SK-N-SH treated with all-trans-retinoic acid at 6 μM for 48 hours (cell line): ENCODE data around the gene ZNF460.

ENCODE experiments used
- ATAC-seq: fragments of 200-7000 bp; cut with Tn5 transposase; 3 replicates; pipeline ENCODE4 v1.9.1; 2020; ENCODE audit warnings: mild to moderate bottlenecking, moderate library complexity
- ARNTL ChIP-seq: fragments of 450-650 bp; formaldehyde crosslinking; IDR thresholded peaks from 2 replicates; pipeline ENCODE4 v1.5.0; 2020; ENCODE audit warnings: low read depth, mild to moderate bottlenecking, moderate library complexity, borderline replicate concordance
- BACH2 ChIP-seq: fragments of 250-450 bp; sonication (Bioruptor Pico); IDR thresholded peaks from 2 replicates; pipeline ENCODE4 v1.9.0; 2021; ENCODE audit warnings: mild to moderate bottlenecking, borderline replicate concordance
- CREB5 ChIP-seq: fragments of 250-450 bp; sonication (Bioruptor Pico); IDR thresholded peaks from 2 replicates; pipeline ENCODE4 v1.5.1; 2020; ENCODE audit warnings: low read depth, mild to moderate bottlenecking, moderate library complexity
- CSDC2 ChIP-seq: fragments of 250-450 bp; sonication (Bioruptor Pico); IDR thresholded peaks from 2 replicates; pipeline ENCODE4 v1.5.0; 2020; ENCODE audit warnings: mild to moderate bottlenecking, moderate library complexity
- CSRNP3 ChIP-seq: fragments of 250-450 bp; sonication (Bioruptor Pico); IDR thresholded peaks from 2 replicates; pipeline ENCODE4 v1.5.1; 2021; ENCODE audit warnings: mild to moderate bottlenecking, moderate library complexity
- ESRRG ChIP-seq: fragments of 250-450 bp; sonication (Bioruptor Pico); IDR thresholded peaks from 2 replicates; pipeline ENCODE4 v1.6.1; 2021; ENCODE audit warnings: mild to moderate bottlenecking
- GLIS3 ChIP-seq: fragments of 250-450 bp; sonication (Bioruptor Pico); IDR thresholded peaks from 2 replicates; pipeline ENCODE4 v1.5.0; 2020; ENCODE audit warnings: mild to moderate bottlenecking, moderate library complexity
- ISL1 ChIP-seq: fragments of 250-450 bp; sonication (Bioruptor Pico); IDR thresholded peaks from 2 replicates; pipeline ENCODE4 v2.1.2; 2022; ENCODE audit warnings: mild to moderate bottlenecking, moderate library complexity
- OSR1 ChIP-seq: fragments of 250-450 bp; sonication (Bioruptor Pico); IDR thresholded peaks from 2 replicates; pipeline ENCODE4 v1.8.0; 2022; ENCODE audit warnings: moderate library complexity, mild to moderate bottlenecking, inconsistent platforms
- PATZ1 ChIP-seq: fragments of 250-450 bp; sonication (Bioruptor Pico); IDR thresholded peaks from 2 replicates; pipeline ENCODE4 v1.8.0; 2020; ENCODE audit warnings: mild to moderate bottlenecking, moderate library complexity, borderline replicate concordance
- PPARA ChIP-seq: fragments of 250-450 bp; sonication (Bioruptor Pico); IDR thresholded peaks from 2 replicates; pipeline ENCODE4 v1.5.0; 2020; ENCODE audit warnings: mild to moderate bottlenecking, borderline replicate concordance
- RARB ChIP-seq: fragments of 250-450 bp; sonication (Bioruptor Pico); IDR thresholded peaks from 2 replicates; pipeline ENCODE4 v1.8.0; 2021; ENCODE audit warnings: mild to moderate bottlenecking, moderate library complexity
- SNAI2 ChIP-seq: fragments of 250-450 bp; sonication (Bioruptor Pico); IDR thresholded peaks from 2 replicates; pipeline ENCODE4 v1.5.0; 2020; ENCODE audit warnings: mild to moderate bottlenecking, moderate library complexity
- TCF4 ChIP-seq: fragments of 250-450 bp; sonication (Bioruptor Pico); IDR thresholded peaks from 2 replicates; pipeline ENCODE4 v1.8.0; 2021; ENCODE audit warnings: mild to moderate bottlenecking, moderate library complexity, borderline replicate concordance
- TOX ChIP-seq: fragments of 250-450 bp; sonication (Bioruptor Pico); IDR thresholded peaks from 2 replicates; pipeline ENCODE4 v1.8.0; 2021; ENCODE audit warnings: mild to moderate bottlenecking, moderate library complexity, borderline replicate concordance
- TSHZ2 ChIP-seq: fragments of 250-450 bp; sonication (Bioruptor Pico); IDR thresholded peaks from 2 replicates; pipeline ENCODE4 v1.5.0; 2020; ENCODE audit warnings: mild to moderate bottlenecking, moderate library complexity
- ZC3H10 ChIP-seq: fragments of 250-450 bp; sonication (Bioruptor Pico); IDR thresholded peaks from 2 replicates; pipeline ENCODE4 v1.5.1; 2021; ENCODE audit warnings: mild to moderate bottlenecking, moderate library complexity
- ZFP3 ChIP-seq: fragments of 250-450 bp; sonication (Bioruptor Pico); IDR thresholded peaks from 2 replicates; pipeline ENCODE4 v1.5.0; 2020; ENCODE audit warnings: mild to moderate bottlenecking, moderate library complexity
- ZFP30 ChIP-seq: fragments of 450-650 bp; formaldehyde crosslinking; IDR thresholded peaks from 2 replicates; pipeline ENCODE4 v1.5.0; 2022; ENCODE audit warnings: mild to moderate bottlenecking, moderate library complexity
- ZNF565 ChIP-seq: fragments of 450-650 bp; formaldehyde crosslinking; conservative IDR thresholded peaks from 2 replicates; pipeline ENCODE4 v1.5.0; 2020; ENCODE audit warnings: low read depth, mild to moderate bottlenecking, moderate library complexity
- ZNF70 ChIP-seq: fragments of 450-650 bp; formaldehyde crosslinking; IDR thresholded peaks from 2 replicates; pipeline ENCODE4 v1.5.0; 2020; ENCODE audit warnings: mild to moderate bottlenecking, moderate library complexity
- ZNF8 ChIP-seq: fragments of 450-650 bp; formaldehyde crosslinking; IDR thresholded peaks from 2 replicates; pipeline ENCODE4 v1.5.0; 2020; ENCODE audit warnings: mild to moderate bottlenecking, moderate library complexity
- TF ChIP-seq, protein P1 (sequence below): fragments of 250-450 bp; sonication (Bioruptor Pico); IDR thresholded peaks from 2 replicates; pipeline ENCODE4 v1.8.0; 2021; ENCODE audit warnings: low read depth, mild to moderate bottlenecking, moderate library complexity, borderline replicate concordance

Gene ZNF460

GRCh38 chr19:57245959-57246358, 34.3 kb upstream of the ZNF460 start:
- TF ChIP-seq ZC3H10 (CRISPR knock-in tag) (no peak), ZNF70 (no peak), TOX (CRISPR knock-in tag) (no peak), RARB (CRISPR knock-in tag) (no peak), OSR1 (CRISPR knock-in tag) (no peak), ZNF565 (CRISPR knock-in tag) (no peak), SNAI2 (CRISPR knock-in tag) (no peak), CSDC2 (CRISPR knock-in tag) (no peak), GLIS3 (no peak), BACH2 (CRISPR knock-in tag) (no peak), ZFP30 (CRISPR knock-in tag) (no peak), ESRRG (no peak), TSHZ2 (CRISPR knock-in tag) (no peak), ZNF8 (CRISPR knock-in tag) (no peak), CREB5 (CRISPR knock-in tag) (no peak), ISL1 (no peak), PPARA (CRISPR knock-in tag) (no peak), ARNTL (CRISPR knock-in tag) (no peak), PATZ1 (CRISPR knock-in tag) (no peak)
- TF ChIP-seq, protein P1, sequence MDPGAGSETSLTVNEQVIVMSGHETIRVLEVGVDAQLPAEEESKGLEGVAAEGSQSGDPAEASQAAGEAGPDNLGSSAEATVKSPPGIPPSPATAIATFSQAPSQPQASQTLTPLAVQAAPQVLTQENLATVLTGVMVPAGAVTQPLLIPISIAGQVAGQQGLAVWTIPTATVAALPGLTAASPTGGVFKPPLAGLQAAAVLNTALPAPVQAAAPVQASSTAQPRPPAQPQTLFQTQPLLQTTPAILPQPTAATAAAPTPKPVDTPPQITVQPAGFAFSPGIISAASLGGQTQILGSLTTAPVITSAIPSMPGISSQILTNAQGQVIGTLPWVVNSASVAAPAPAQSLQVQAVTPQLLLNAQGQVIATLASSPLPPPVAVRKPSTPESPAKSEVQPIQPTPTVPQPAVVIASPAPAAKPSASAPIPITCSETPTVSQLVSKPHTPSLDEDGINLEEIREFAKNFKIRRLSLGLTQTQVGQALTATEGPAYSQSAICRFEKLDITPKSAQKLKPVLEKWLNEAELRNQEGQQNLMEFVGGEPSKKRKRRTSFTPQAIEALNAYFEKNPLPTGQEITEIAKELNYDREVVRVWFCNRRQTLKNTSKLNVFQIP (CRISPR knock-in tag): no peak
- ATAC-seq: no peak

- TF ChIP-seq, protein P1 (CRISPR knock-in tag): no peak
- no peak for TF ChIP-seq ZFP3
- TF ChIP-seq RARB (CRISPR knock-in tag): no peak
- no peak for TF ChIP-seq TOX (CRISPR knock-in tag)
- no peak for TF ChIP-seq CSRNP3 (CRISPR knock-in tag)
- no peak for TF ChIP-seq OSR1 (CRISPR knock-in tag)
- no peak for TF ChIP-seq TSHZ2 (CRISPR knock-in tag)
- TF ChIP-seq ISL1: no peak
- no peak for TF ChIP-seq SNAI2 (CRISPR knock-in tag)
- no peak for TF ChIP-seq GLIS3
- TF ChIP-seq CSDC2 (CRISPR knock-in tag): no peak
- TF ChIP-seq PPARA (CRISPR knock-in tag): no peak
- no peak for TF ChIP-seq ARNTL (CRISPR knock-in tag)
- no peak for TF ChIP-seq ESRRG
- TF ChIP-seq ZNF70: no peak
- no peak for TF ChIP-seq ZNF8 (CRISPR knock-in tag)
- TF ChIP-seq CREB5 (CRISPR knock-in tag): no peak
- TF ChIP-seq TCF4 (CRISPR knock-in tag): no peak
- TF ChIP-seq BACH2 (CRISPR knock-in tag): no peak
- no peak for ATAC-seq
Measured at GRCh38 chr19:57248646-57249045, 31.6 kb upstream of the ZNF460 start.
